RPMI8226 (cell line): Measurements from ENCODE around the gene NUP85.
"Not testable (repeated sequence)": the region's sequence is repeated elsewhere in the genome, so short reads cannot be mapped to it uniquely, and the experiment has no call there.

ENCODE experiments used
- DNase-seq: peaks from one replicate; pipeline ENCODE4 v3.0.0-alpha.2; 2015

Gene NUP85

DNA sequence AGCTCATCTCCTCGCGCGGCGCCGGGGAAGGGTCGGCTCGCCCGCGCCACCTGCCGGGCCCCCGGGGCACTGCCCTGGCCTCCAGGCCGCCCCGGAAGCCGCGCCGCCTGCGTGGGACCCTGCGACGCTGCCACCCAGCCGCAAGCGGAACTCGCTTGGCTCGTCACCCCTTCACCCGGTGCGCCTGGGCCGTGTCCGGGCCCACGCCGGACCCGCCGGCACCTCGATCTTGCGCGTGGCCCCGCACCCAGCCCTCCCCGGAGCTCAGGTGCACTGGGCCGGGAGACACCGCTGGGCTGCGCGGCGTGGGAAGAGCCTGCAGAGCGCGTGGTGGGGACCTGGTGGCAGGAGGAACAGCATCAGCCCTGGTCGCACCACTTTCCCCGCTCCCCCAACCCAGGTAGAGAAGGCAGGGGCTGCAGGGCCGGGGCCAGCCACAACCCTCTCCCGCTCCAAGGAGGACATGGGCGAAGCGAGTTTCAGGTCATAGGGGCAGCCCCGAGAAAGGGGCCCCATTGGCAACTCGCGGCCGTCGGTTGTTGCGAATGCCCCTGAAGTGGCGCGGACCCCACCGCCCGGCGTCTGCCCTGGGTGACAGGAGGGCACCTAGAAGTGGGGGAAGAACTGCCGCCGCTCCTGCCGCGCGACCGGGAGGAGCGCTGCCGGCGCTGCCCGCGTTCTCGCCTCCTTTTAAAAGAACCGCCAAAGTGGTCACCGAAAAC is 65.9 kb downstream of the NUP85 start:
- peak; percentile 91 for DNase-seq

DNA sequence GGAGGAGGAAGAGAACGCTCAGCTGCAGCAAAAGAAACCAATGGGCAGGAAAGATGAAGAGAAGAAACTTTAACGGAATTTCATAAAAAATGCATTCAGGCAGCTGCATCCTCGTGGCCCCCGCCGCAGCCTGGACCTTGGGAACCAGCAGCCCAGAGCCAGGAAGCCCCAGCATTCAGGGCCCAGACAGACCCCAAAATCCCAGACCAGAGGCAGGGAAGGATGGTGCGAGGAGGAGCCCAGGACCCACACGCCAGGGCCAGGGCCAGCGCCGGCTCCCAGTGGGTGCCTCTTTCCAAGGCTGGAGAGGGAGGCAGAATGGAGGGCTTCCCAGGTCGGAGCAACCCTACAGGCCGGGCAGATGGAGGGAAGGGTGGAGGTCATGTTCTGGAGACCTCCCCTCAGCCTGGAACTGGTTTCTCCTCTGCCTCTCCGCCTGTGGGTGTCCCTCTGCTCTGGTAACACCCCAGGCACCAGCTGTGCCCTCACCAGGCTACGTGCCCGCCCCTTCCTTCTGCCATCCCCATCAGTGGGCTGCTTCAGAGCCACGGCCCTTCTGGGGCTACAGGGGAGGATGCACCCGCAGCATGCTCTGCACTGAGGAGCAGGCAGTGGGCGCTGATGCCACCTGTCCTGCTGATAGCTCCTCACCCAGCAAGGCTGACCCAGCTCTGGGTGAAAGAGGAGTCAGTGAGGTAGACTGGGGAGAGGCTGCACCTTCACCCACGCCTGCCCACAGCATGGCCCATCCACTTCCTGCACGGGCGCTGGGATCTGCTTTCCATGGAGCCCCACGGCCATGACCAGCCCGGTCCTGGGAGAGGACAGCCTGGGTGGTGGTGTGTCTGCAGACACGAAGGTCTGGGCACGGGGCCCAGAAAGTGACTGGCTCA is 66.7 kb downstream of the NUP85 start:
- DNase-seq: peak; percentile 50

DNA sequence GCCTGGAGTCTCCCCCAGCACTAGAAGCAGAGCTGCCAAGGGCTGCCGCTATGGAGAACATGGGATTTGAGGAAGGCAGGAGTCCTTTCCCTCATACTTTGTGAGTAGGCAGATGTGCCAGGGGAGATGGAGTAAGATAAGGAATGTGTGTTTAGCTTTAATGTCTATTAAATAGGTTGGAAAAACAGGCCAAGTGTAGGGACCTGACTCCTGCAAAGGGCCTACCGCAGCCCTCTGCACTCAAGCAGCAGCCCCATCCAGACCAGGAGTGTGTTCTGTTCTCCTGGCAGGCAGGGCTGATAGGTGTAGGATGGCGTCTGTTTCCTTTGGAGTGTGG is 67.3 kb downstream of the NUP85 start:
- no peak for DNase-seq

DNA sequence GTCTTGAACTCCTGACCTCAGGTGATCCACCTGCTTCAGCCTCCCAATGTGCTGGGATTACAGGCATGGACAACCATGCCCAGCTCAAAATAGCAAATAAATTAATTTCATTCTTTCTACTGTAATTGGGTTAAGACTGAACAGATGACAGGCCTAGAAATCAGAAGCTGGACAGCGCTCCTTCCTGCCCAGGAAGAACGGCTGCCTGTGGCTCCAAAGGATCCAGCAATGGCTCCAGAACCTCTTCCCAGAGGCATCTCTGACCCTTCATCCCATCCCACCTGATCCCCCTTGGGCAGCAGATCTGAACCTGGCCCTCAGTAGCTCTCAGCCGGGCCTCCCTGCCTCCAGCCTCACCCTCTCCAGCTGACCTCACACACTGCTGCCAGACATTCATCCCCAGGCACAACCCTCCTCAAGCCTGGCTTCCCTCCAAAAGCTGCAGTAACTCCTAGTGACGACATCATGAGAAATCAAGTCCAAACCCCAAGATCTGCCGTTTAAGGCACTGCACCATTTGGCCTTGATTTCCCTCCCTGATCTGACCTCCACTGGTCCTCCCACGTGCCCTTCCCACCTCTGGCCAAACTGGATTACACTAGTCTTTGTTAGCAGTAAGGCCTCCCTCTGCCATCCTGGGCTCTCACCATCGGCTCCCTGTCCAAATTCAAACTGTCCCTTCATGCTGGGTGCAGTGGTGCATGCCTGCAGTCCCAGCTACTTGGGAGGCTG is 68.7 kb downstream of the NUP85 start:
- no peak for DNase-seq

DNA sequence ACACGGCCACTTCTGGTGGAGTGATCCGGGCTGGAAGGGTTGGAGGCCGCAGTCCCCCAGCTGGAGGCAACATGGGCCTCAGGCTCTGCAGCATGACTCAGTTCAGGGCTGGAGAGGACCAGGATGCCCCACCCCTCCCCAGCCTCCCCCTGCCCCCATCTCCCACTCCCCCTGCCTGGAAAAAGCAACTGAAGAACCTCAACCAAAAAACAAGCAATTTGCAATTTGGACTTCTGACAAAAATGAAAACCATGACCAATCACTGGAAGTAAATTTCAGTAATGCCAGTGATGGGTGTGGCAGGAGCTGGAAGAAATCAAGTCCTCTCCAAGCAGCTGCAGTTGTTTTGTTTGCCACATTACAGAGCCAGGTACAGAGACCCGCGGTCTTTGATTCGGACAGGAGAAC is 72.2 kb downstream of the NUP85 start:
- DNase-seq: no peak

DNA sequence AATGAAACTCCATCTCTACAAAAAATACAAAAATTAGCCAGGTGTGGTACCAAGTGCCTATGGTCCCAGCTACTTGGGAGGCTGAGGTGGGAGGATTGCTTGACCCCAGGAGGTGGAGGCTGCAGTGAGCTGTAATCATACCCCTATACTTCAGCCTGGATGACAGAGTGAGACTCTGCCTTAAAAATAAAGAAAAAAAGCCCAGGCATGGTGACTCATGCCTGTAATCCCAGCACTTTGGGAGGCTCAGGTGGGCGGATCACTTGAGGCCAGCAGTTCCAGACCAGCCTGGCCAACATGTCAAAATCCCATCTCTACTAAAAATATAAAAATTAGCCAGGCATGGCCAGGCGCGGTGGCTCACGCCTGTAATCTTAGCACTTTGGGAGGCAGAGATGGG is 74.7 kb downstream of the NUP85 start:
- DNase-seq: not testable (repeated sequence)

DNA sequence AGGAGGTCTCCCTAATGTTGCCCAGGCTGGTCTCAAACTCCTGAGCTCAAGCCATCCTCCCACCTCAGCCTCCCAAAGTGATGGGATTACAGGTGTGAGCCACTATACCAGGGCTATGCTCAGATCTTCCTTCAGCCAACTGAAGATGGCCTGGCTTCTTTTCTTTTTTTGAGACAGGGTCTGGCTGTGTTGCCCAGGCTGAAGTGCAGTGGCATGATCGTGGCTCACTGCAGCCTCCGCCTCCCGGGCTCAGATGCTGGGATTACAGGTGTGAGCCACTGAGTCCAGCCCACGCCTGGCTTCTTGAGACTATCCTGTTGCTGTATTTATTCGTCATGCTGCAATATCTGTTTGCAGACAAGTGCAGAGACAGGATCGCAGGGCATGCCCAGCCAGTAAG is 79.6 kb downstream of the NUP85 start:
- DNase-seq: no peak
